ENCODE results near the gene ZNF543. TPM values are rescaled to one million over a fixed set of nuclear protein-coding genes. Genes with fewer than 3 reads are reported as not detected.
"Not testable (repeated sequence)": the region's sequence is repeated elsewhere in the genome, so short reads cannot be mapped to it uniquely, and the experiment has no call there.

Gene ZNF543
- total RNA-seq, 1 experiment from 2014 or later: 5.2 TPM

GRCh38 chr19:57273014-57273413, 47.3 kb upstream of the ZNF543 start:
- DNase-seq: no peak
- no peaks in the 10 kb centered on the region for H3F3A ChIP-seq (ENCODE audit: low read length, unreplicated experiment)
- H3K27ac ChIP-seq (ENCODE audit: low read length): no peak overlapping the region
- H2AFZ ChIP-seq (ENCODE audit: low read length): no peak overlapping the region
- peaks cover 22% of the 10 kb centered on the region for H3K4me1 ChIP-seq (ENCODE audit: insufficient read depth, low read length)
- H3K4me2 ChIP-seq (ENCODE audit: low read length): no peak overlapping the region
- H3K4me3 ChIP-seq (ENCODE audit: low read length): no peak overlapping the region
- no peak overlapping the region for H3K9ac ChIP-seq (ENCODE audit: low read length)
- H3K9me2 ChIP-seq (replicated peaks; ENCODE audit: low read length): no peaks in the 10 kb centered on the region
- H3K36me3 ChIP-seq (ENCODE audit: low read depth, low read length): no peaks in the 10 kb centered on the region
- H4K20me1 ChIP-seq (ENCODE audit: low read length): no peaks in the 10 kb centered on the region
- no peaks in the 10 kb centered on the region for H3K79me2 ChIP-seq (ENCODE audit: low read length)
- POLR2A ChIA-PET (ENCODE audit: unreplicated experiment): no interaction called here
- intact Hi-C loops (cut with micrococcal nuclease): no loop called here
- CTCF ChIA-PET: interaction anchor here (0.5 kb wide), 1 partner anchor 75 kb away, joined by 4 read pairs; no protein-coding TSS in a partner anchor
- no peaks in the 10 kb centered on the region for H3K27me3 ChIP-seq (ENCODE audit: low read length)
- BruUV-seq (replicated peaks): no TSS peak
- no peak for ATAC-seq
- no peaks in the 10 kb centered on the region for H3K9me3 ChIP-seq (ENCODE audit: low read length)
- no peak for TF ChIP-seq CTCF (conservative IDR thresholded peaks at IDR 0.05; ENCODE audit: low read depth, low read length)
- no peak for TF ChIP-seq EZH2phosphoT487 (IDR thresholded peaks at IDR 0.05; ENCODE audit: borderline replicate concordance, low read length)
- TF ChIP-seq EZH2 (IDR thresholded peaks at IDR 0.05; ENCODE audit: low read length, unreplicated experiment): no peak

- Histone ChIP-seq H3K4me3 (ENCODE audit: low read length) (no peak overlapping the region), H2AFZ (ENCODE audit: low read length) (no peak overlapping the region), H3K27me3 (ENCODE audit: low read length) (no peaks in the 10 kb centered on the region), H3K9me3 (ENCODE audit: low read length) (no peaks in the 10 kb centered on the region), H3K4me1 (ENCODE audit: insufficient read depth, low read length) (peaks cover 26% of the 10 kb centered on the region), H3K9ac (ENCODE audit: low read length) (no peak overlapping the region), H3K27ac (ENCODE audit: low read length) (no peak overlapping the region), H3K79me2 (ENCODE audit: low read length) (peaks cover 12% of the 10 kb centered on the region), H3K36me3 (ENCODE audit: low read depth, low read length) (no peaks in the 10 kb centered on the region), H3F3A (ENCODE audit: low read length, unreplicated experiment) (peaks cover 8% of the 10 kb centered on the region), H3K4me2 (ENCODE audit: low read length) (no peak overlapping the region), H4K20me1 (ENCODE audit: low read length) (peaks cover 4% of the 10 kb centered on the region; the same call in 1 of the 2 replicates), H3K9me2 (replicated peaks; ENCODE audit: low read length) (no peaks in the 10 kb centered on the region)
- ChIA-PET POLR2A (ENCODE audit: unreplicated experiment) (interaction anchor here (0.6 kb wide), 1 partner anchor 85 kb away, joined by 3 read pairs; the partner anchor contains the start of gene ZNF264), CTCF (no interaction called here)
- no peak for TF ChIP-seq EZH2 (IDR thresholded peaks at IDR 0.05; ENCODE audit: low read length, unreplicated experiment)
- no peak for TF ChIP-seq EZH2phosphoT487 (IDR thresholded peaks at IDR 0.05; ENCODE audit: borderline replicate concordance, low read length)
- no peak for TF ChIP-seq CTCF (conservative IDR thresholded peaks at IDR 0.05; ENCODE audit: low read depth, low read length)
- DNase-seq (no peak), ATAC-seq (no peak)
- intact Hi-C loops (cut with micrococcal nuclease): no loop called here
- BruUV-seq (replicated peaks): no TSS peak
Measured at GRCh38 chr19:57276430-57276829, 43.8 kb upstream of the ZNF543 start.

GRCh38 chr19:57278481-57278880, 41.8 kb upstream of the ZNF543 start:
- BruUV-seq (replicated peaks); H3F3A ChIP-seq (ENCODE audit: low read length, unreplicated experiment); H3K36me3 ChIP-seq (ENCODE audit: low read depth, low read length); H3K9me3 ChIP-seq (ENCODE audit: low read length); H3K27me3 ChIP-seq (ENCODE audit: low read length); H2AFZ ChIP-seq (ENCODE audit: low read length); H3K9me2 ChIP-seq (replicated peaks; ENCODE audit: low read length); intact Hi-C loops (cut with micrococcal nuclease): not testable (repeated sequence)
- peak overlapping the region; percentile 99 for H3K9ac ChIP-seq (ENCODE audit: low read length)
- H3K4me1 ChIP-seq (ENCODE audit: insufficient read depth, low read length): peaks cover 46% of the 10 kb centered on the region
- peaks cover 21% of the 10 kb centered on the region for H4K20me1 ChIP-seq (ENCODE audit: low read length)
- peak overlapping the region; percentile 90 for H3K27ac ChIP-seq (ENCODE audit: low read length)
- ChIA-PET POLR2A (ENCODE audit: unreplicated experiment) (interaction anchor here (0.6 to 0.7 kb wide), 2 partner anchors 12 to 1817 kb away, joined by 3 to 4 read pairs; no protein-coding TSS in a partner anchor), CTCF (interaction anchor here (0.7 kb wide), 1 partner anchor 414 kb away, joined by 4 read pairs; no protein-coding TSS in a partner anchor)
- peaks cover 32% of the 10 kb centered on the region for H3K79me2 ChIP-seq (ENCODE audit: low read length)
- peak; percentile 92 for DNase-seq
- 0 out of 2 replicates have a peak, but pooled peaks have one; percentile 4 for ATAC-seq
- peak overlapping the region; percentile 100; the same call in 1 of the 2 replicates for H3K4me3 ChIP-seq (ENCODE audit: low read length)
- H3K4me2 ChIP-seq (ENCODE audit: low read length): peak overlapping the region; percentile 100
